Epithelial cell of proximal tubule (primary cell): ENCODE measurements around the gene SUGT1. TPM values are rescaled to one million over a fixed set of nuclear protein-coding genes. Genes with fewer than 3 reads are reported as not detected.
"Not testable (repeated sequence)": the region's sequence is repeated elsewhere in the genome, so short reads cannot be mapped to it uniquely, and the experiment has no call there.

Experiments
- DNase-seq: peaks from one replicate; pipeline ENCODE4 v3.0.0-alpha.2; 2011; ENCODE audit warnings: low read depth
- H3K4me3 ChIP-seq: 2 replicates; pipeline ENCODE4 v1.5.1; 2011; ENCODE audit warnings: low read depth, mild to moderate bottlenecking, low read length
- CTCF ChIP-seq: conservative IDR thresholded peaks from 2 replicates; pipeline ENCODE4 v1.5.1; 2012; ENCODE audit warnings: low read depth, mild to moderate bottlenecking, low read length
- total RNA-seq: library from RNA; depleted of rRNA; stranded (reverse); fragments of >200 nt; gene quantifications from 2 replicates; pipeline ENCODE4 v1.2.3, GENCODE V29; 2015

Gene SUGT1
- 53.0 and 61.4 TPM in 2 replicates for total RNA-seq

GRCh38 chr13:52652196-52652979 is at the start of gene SUGT1:
SUGT1 (plus strand) TSS chr13:52652836; CDS start chr13:52652921, 85 bp downstream.
- peak; percentile 63 for TF ChIP-seq CTCF

GRCh38 chr13:52603316-52603715 is 49.3 kb upstream of the SUGT1 start:
- DNase-seq, H3K4me3 ChIP-seq: not testable (repeated sequence)

More at GRCh38 chr13:52652196-52652979, at the start of gene SUGT1:
- H3K4me3 ChIP-seq: peak within 1 kb of the TSS; percentile 98
- DNase-seq: peak; percentile 82

- H3K4me3 ChIP-seq, DNase-seq: not testable (repeated sequence)
These were observed 46.5 kb upstream of the SUGT1 start for GRCh38 chr13:52606126-52606525.

- not testable (repeated sequence) for H3K4me3 ChIP-seq, DNase-seq
These were observed 45.8 kb upstream of the SUGT1 start for GRCh38 chr13:52606795-52607194.

- not testable (repeated sequence) for DNase-seq, H3K4me3 ChIP-seq
These were observed 44.5 kb upstream of the SUGT1 start for GRCh38 chr13:52608184-52608583.

- not testable (repeated sequence) for DNase-seq, H3K4me3 ChIP-seq
- TF ChIP-seq CTCF: peak; percentile 58
These were observed 43.5 kb upstream of the SUGT1 start for GRCh38 chr13:52609013-52609606.

- not testable (repeated sequence) for DNase-seq, H3K4me3 ChIP-seq
These were observed 42.5 kb upstream of the SUGT1 start for GRCh38 chr13:52610158-52610557.

- no peak for TF ChIP-seq CTCF
- no peak for DNase-seq
- no peak overlapping the region for H3K4me3 ChIP-seq
These were observed 37.4 kb upstream of the SUGT1 start for GRCh38 chr13:52615134-52615801.

GRCh38 chr13:52615812-52616211 is 36.8 kb upstream of the SUGT1 start:
- no peak for TF ChIP-seq CTCF
- no peak overlapping the region for H3K4me3 ChIP-seq
- no peak for DNase-seq
